ENCODE data around the gene SLC6A8. TPM values are rescaled to one million over a fixed set of nuclear protein-coding genes. Genes with fewer than 3 reads are reported as not detected.

SLC6A8 gene
- total RNA-seq, 2 experiments from 2014 or later = not detected

GRCh38 chrX:153640045-153640686 is 47.6 kb upstream of the SLC6A8 start:
- TF ChIP-seq CTCF (conservative IDR thresholded peaks at IDR 0.05; ENCODE audit: low read length) (no peak), EZH2phosphoT487 (IDR thresholded peaks at IDR 0.05; ENCODE audit: borderline replicate concordance, low read depth, low read length) (no peak)
- POLR2A ChIA-PET = no interaction called here
- no peak overlapping the region for H3K4me3 ChIP-seq (ENCODE audit: low read depth, low read length, poor library complexity, severe bottlenecking)
- intact Hi-C loops (cut with micrococcal nuclease; ENCODE audit: unreplicated experiment) = no loop called here
- H3K27ac ChIP-seq (ENCODE audit: low read depth, low read length, poor library complexity, severe bottlenecking) = no peak overlapping the region
- no peaks in the 10 kb centered on the region for H3K9me2 ChIP-seq (ENCODE audit: insufficient read depth, low read length)
- no peak overlapping the region for H2AFZ ChIP-seq (ENCODE audit: low read length)
- BruUV-seq (replicated peaks) = no TSS peak
- no peaks in the 10 kb centered on the region for H3K79me2 ChIP-seq (ENCODE audit: insufficient read depth, low read depth, low read length)
- DNase-seq (ENCODE audit: low spot score) = no peak
- H3K4me2 ChIP-seq (ENCODE audit: low read length) = no peak overlapping the region
- CTCF ChIA-PET (ENCODE audit: unreplicated experiment) = no interaction called here
- H4K20me1 ChIP-seq (ENCODE audit: insufficient read depth, low read length) = no peaks in the 10 kb centered on the region
- no peaks in the 10 kb centered on the region for H3K9me3 ChIP-seq (ENCODE audit: low read length)
- H3K4me1 ChIP-seq (ENCODE audit: insufficient read depth, low read length, poor library complexity, severe bottlenecking) = no peaks in the 10 kb centered on the region
- H3K36me3 ChIP-seq (ENCODE audit: insufficient read depth, low read length) = no peaks in the 10 kb centered on the region

- ChIA-PET POLR2A (no interaction called here), CTCF (ENCODE audit: unreplicated experiment) (no interaction called here)
- Histone ChIP-seq H3K4me1 (ENCODE audit: insufficient read depth, low read length, poor library complexity, severe bottlenecking) (no peaks in the 10 kb centered on the region), H4K20me1 (ENCODE audit: insufficient read depth, low read length) (no peaks in the 10 kb centered on the region), H3K4me3 (ENCODE audit: low read depth, low read length, poor library complexity, severe bottlenecking) (no peak overlapping the region), H3K79me2 (ENCODE audit: insufficient read depth, low read depth, low read length) (no peaks in the 10 kb centered on the region), H2AFZ (ENCODE audit: low read length) (no peak overlapping the region), H3K36me3 (ENCODE audit: insufficient read depth, low read length) (no peaks in the 10 kb centered on the region), H3K27ac (ENCODE audit: low read depth, low read length, poor library complexity, severe bottlenecking) (no peak overlapping the region), H3K9me3 (ENCODE audit: low read length) (no peaks in the 10 kb centered on the region), H3K4me2 (ENCODE audit: low read length) (no peak overlapping the region), H3K9me2 (ENCODE audit: insufficient read depth, low read length) (no peaks in the 10 kb centered on the region)
- no peak for DNase-seq (ENCODE audit: low spot score)
- BruUV-seq (replicated peaks) = no TSS peak
- TF ChIP-seq CTCF (conservative IDR thresholded peaks at IDR 0.05; ENCODE audit: low read length) (no peak), EZH2phosphoT487 (IDR thresholded peaks at IDR 0.05; ENCODE audit: borderline replicate concordance, low read depth, low read length) (no peak)
- intact Hi-C loops (cut with micrococcal nuclease; ENCODE audit: unreplicated experiment) = no loop called here
Observed at GRCh38 chrX:153640736-153641575, 46.8 kb upstream of the SLC6A8 start.

- no peaks in the 10 kb centered on the region for H3K9me3 ChIP-seq (ENCODE audit: low read length)
- intact Hi-C loops (cut with micrococcal nuclease; ENCODE audit: unreplicated experiment) = no loop called here
- no peak overlapping the region for H3K4me2 ChIP-seq (ENCODE audit: low read length)
- H3K79me2 ChIP-seq (ENCODE audit: insufficient read depth, low read depth, low read length) = no peaks in the 10 kb centered on the region
- no peak for DNase-seq (ENCODE audit: low spot score)
- no peaks in the 10 kb centered on the region for H3K9me2 ChIP-seq (ENCODE audit: insufficient read depth, low read length)
- H3K4me3 ChIP-seq (ENCODE audit: low read depth, low read length, poor library complexity, severe bottlenecking) = no peak overlapping the region
- CTCF ChIA-PET (ENCODE audit: unreplicated experiment) = no interaction called here
- H4K20me1 ChIP-seq (ENCODE audit: insufficient read depth, low read length) = no peaks in the 10 kb centered on the region
- no peak overlapping the region for H2AFZ ChIP-seq (ENCODE audit: low read length)
- POLR2A ChIA-PET = no interaction called here
- H3K4me1 ChIP-seq (ENCODE audit: insufficient read depth, low read length, poor library complexity, severe bottlenecking) = no peaks in the 10 kb centered on the region
- H3K36me3 ChIP-seq (ENCODE audit: insufficient read depth, low read length) = no peaks in the 10 kb centered on the region
- TF ChIP-seq EZH2phosphoT487 (IDR thresholded peaks at IDR 0.05; ENCODE audit: borderline replicate concordance, low read depth, low read length) (no peak), CTCF (conservative IDR thresholded peaks at IDR 0.05; ENCODE audit: low read length) (no peak)
- no TSS peak for BruUV-seq (replicated peaks)
- no peak overlapping the region for H3K27ac ChIP-seq (ENCODE audit: low read depth, low read length, poor library complexity, severe bottlenecking)
Observed at GRCh38 chrX:153641627-153642026, 46.1 kb upstream of the SLC6A8 start.
